Frontal cortex (tissue), 4 donors: ENCODE results near the gene PUM1. TPM values are rescaled to one million over a fixed set of nuclear protein-coding genes. Genes with fewer than 3 reads are reported as not detected.
"Not testable (repeated sequence)": the region's sequence is repeated elsewhere in the genome, so short reads cannot be mapped to it uniquely, and the experiment has no call there.

ENCODE experiments used
- DNase-seq, 2 donors: peaks; one replicate each; pipeline ENCODE4 v3.0.0; 2012; ENCODE audit warnings: low spot score in 2 of 2
- FAIRE-seq: peaks from 2 replicates; lab custom pipeline; 2012; peaks lifted over from hg19 to GRCh38; lab: Jason Lieb, UNC
- total RNA-seq: library from RNA; depleted of rRNA; stranded (reverse); fragments of >200 nt; gene quantifications from one replicate; pipeline ENCODE4 v1.2.3, GENCODE V29; 2014
- donor health status: control.
- donor health status: control.
- donor health status: control.

PUM1 gene
- total RNA-seq, 1 donor from 2014 or later: 123 TPM

- FAIRE-seq (no peak), DNase-seq (no peak)
These were observed 123.1 kb downstream of the PUM1 start for GRCh38 chr1:30942326-30942963.

GRCh38 chr1:30940541-30940940 is 125.0 kb downstream of the PUM1 start:
- no peak for DNase-seq
- FAIRE-seq: no peak

GRCh38 chr1:30936541-30937171 is 128.9 kb downstream of the PUM1 start:
- DNase-seq: no peak
- FAIRE-seq: no peak

- not testable (repeated sequence) for FAIRE-seq, DNase-seq
These were observed 129.8 kb downstream of the PUM1 start for GRCh38 chr1:30935758-30936157.

GRCh38 chr1:30934613-30935012 is 130.9 kb downstream of the PUM1 start:
- DNase-seq (no peak), FAIRE-seq (no peak)

GRCh38 chr1:30933874-30934252 is 131.7 kb downstream of the PUM1 start:
- DNase-seq (no peak), FAIRE-seq (no peak)

- FAIRE-seq (no peak), DNase-seq (no peak)
These were observed 134.8 kb downstream of the PUM1 start for GRCh38 chr1:30930631-30931173.

GRCh38 chr1:30929944-30930525 is 135.5 kb downstream of the PUM1 start:
- DNase-seq: no peak
- FAIRE-seq: no peak

GRCh38 chr1:30929135-30929889 is 136.2 kb downstream of the PUM1 start:
- FAIRE-seq: no peak
- peak in 1 of 2 donors; percentile 45 for DNase-seq

- DNase-seq (no peak), FAIRE-seq (no peak)
These were observed 136.8 kb downstream of the PUM1 start for GRCh38 chr1:30928789-30929134.

- FAIRE-seq (no peak), DNase-seq (no peak)
These were observed 137.3 kb downstream of the PUM1 start for GRCh38 chr1:30928171-30928570.

GRCh38 chr1:30927448-30927847 is 138.1 kb downstream of the PUM1 start:
- no peak for DNase-seq
- FAIRE-seq: no peak

- DNase-seq (no peak), FAIRE-seq (no peak)
These were observed 141.9 kb downstream of the PUM1 start for GRCh38 chr1:30923597-30923996.

- DNase-seq (no peak), FAIRE-seq (no peak)
These were observed 144.7 kb downstream of the PUM1 start for GRCh38 chr1:30920827-30921226.

GRCh38 chr1:30919025-30919881 is 146.3 kb downstream of the PUM1 start:
- FAIRE-seq (no peak), DNase-seq (no peak)

- FAIRE-seq: no peak
- no peak for DNase-seq
These were observed 149.2 kb downstream of the PUM1 start for GRCh38 chr1:30916296-30916695.

- DNase-seq (no peak), FAIRE-seq (no peak)
These were observed 149.9 kb downstream of the PUM1 start for GRCh38 chr1:30915491-30916230.

- DNase-seq (no peak), FAIRE-seq (no peak)
These were observed 150.6 kb downstream of the PUM1 start for GRCh38 chr1:30914931-30915330.

GRCh38 chr1:30914587-30914922 is 151.0 kb downstream of the PUM1 start:
- FAIRE-seq: no peak
- no peak for DNase-seq
